Inferior parietal cortex (tissue), 1 donor: ENCODE measurements around the gene PARD3B.
A peak's percentile ranks its signal among the peaks of the same experiment; 100 is the strongest.

Experiments
- DNase-seq: peaks from one replicate; pipeline ENCODE4 v3.0.0-alpha.2; 2016; ENCODE audit errors: extremely low spot score

PARD3B gene

DNA sequence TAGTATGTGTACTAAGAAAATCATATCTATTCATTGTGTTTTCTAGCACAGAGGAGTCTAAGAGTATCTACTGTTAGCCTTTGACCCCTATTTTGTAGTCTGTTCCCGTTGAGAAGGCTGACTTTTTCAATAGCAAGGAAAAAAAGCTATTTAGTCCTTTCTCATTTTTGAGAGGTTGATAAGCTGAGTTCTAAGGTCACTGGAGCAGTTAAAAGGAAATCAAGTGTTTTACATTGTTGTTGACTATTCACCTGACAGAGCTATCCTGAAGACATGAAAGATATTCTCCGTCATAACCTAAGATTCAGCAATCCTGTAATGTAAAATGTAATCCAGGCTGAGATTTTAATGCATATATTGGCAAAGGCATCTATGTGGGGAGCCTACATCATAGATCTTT lies 856.7 kb downstream of the PARD3B start:
- no peak for DNase-seq

DNA sequence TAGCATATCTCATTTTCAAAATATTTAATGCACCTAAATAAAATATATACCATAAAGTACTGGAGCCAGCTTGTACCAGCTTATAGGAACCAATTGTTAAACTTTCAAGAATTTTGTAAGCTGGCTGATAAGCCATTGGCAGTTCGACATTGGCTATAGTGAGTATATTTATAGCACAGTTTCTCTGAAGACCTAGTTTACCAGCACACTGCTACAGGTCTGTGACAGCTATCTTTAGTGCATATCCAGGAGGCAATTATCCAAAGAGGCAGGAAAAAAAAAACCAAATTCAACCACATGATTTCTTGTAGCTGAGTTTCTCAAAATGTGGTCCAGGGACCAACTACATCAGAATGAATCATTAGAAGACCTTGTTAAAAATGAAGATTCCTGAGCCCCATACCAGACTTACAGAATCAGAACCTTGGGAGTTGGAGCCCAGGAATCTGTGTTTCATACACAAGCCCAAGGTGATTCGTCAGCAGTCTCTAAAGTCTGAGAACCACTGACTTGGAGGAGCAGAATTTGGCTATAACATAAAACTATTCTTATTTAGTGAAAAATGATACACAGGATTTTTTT lies 858.1 kb downstream of the PARD3B start:
- DNase-seq = no peak

DNA sequence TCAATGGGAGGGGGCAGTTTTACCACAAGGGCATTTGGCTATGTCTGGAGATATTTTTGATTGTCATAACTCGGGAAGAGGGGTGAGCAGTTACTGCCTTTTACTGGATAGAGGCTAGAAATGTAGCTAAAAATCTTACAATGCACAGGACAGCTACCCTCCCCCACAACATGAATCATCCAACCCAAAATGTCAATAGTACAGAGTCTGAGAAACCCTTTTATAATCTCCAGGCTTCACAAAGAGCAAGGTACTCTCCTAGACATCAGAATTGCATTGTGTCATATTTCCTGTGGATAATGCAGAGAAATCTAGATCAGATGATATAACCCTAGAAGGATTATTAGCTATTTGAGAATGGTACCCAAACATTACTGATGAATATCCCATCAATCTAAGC lies 859.9 kb downstream of the PARD3B start:
- no peak for DNase-seq

DNA sequence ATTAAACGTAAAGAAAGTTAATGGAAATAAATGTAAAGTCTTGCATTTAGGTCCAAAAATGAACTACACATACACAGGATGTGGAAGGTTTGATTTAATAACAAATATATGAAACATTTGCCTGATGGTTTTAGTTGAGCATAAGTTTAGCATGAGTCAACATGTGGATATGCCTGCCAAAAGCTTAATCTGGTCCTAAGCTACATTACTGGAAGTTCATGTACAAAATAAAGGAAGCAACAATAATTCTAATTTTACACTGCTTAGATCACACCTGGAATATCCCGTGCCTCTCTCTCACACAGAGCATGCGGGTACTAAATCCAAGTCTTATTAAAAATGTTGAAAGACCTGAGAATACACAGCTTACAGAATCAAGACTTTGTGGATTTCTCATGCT lies 860.5 kb downstream of the PARD3B start:
- DNase-seq = no peak

DNA sequence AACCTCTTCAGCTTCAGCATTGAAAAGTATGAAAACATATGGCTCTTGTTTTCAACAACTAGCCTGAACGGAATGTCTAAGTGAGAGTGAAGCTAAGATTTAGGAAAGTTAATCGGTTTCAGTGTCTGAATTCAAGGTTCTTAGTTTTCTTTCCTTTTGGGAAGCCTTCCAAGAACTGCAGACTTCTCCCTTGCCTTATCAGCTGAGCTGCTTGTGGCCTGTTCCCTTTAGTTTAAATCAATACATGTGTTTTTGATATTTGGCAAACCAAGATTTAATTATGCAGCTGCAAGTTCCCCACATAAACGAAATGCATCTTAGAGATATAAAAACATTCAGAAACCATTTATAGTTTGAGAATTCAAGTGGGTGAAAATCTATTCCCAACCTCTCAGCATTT lies 862.7 kb downstream of the PARD3B start:
- DNase-seq = peak; percentile 15

DNA sequence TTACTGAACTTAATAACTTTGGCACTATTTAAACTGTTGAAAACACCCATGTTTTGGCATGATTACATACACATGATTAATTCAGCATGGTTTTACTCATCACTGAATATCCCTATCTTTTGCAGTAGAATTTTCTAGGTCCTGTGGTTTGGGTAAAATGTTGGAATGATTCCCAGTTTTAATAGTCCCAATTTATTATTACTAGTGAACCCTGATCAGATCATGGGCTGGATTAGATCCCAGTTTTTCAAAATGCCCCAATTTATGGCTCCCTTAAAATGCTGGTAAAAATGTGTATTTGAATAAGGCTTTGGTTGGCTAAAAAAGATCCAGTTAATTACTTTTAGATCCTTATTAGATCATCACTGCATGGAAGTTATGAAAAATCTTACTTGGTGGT lies 863.4 kb downstream of the PARD3B start:
- DNase-seq = no peak

DNA sequence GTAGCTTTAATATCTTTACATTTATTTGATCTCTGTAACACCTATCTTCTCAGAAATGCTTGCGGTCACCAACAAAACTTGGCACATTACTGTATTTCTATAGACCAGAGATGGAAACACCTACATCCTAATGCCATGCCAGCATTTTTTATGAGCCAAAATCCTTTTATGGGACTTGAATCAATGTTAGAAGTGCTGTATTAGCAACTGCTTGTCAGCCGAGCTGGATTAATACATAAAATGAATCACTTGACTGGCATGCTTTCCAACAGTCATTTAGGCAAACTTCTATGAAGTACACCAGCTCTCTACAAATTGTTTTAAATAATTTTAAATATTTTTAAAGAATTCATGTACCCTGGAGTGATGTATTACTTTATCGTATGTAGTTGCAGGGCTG lies 864.1 kb downstream of the PARD3B start:
- no peak for DNase-seq

DNA sequence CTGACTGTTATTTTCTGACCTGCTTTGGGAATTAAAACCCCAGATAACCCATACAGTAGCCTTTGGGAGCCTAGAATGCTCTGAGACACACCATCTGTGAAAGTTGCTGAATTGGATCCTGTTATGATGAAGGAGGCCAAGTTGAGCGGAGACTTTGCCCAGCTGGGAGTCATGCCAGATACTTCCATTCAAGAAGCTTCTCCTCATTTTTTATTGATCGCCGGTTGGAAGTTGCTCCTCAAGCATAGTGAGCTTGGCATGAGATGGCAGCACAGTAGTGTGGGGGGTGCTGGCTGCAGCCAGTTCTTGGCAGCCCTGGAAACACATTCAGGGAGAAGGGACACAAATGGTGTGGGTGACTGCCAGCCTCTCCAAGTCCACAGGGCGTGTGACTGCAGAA lies 866.3 kb downstream of the PARD3B start:
- DNase-seq = peak; percentile 18

DNA sequence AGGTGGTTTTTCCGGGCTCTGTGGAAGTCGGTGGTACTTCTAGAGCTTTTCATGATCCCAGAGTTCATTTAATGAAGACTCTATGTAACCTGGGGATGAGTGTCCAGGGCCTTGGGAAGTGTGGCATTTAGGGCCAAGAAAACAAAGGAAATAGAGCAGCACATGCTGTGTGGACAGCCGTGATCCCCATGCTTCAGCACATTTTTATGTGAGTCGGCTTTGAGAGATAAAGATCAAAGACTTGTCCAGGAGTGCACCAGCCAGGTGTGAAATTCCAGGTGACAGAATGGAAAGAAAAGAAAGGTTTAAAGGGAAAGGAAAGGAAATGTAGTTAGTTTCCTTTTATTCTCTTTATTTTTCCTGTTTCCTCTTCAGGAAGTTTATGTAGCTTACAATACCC lies 879.1 kb downstream of the PARD3B start:
- DNase-seq = no peak

DNA sequence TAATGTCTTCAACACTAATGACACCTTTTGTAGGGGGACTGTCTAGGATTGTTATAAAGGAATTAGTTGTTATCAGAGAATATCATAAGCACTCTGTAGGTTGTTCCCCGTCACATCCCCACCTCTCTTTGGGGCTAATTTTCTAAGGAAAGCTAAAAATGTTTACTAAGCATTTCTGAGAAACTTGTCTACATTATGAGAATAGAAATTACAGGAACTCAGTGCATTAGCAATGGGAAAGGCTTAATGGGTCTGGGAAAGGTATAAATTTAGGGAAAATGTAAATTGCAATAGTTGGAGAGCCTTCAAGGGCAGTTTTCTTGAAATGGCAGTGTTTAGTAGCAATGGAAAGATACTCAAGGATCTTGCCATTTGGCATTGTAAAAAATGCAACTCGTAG lies 879.8 kb downstream of the PARD3B start:
- no peak for DNase-seq

DNA sequence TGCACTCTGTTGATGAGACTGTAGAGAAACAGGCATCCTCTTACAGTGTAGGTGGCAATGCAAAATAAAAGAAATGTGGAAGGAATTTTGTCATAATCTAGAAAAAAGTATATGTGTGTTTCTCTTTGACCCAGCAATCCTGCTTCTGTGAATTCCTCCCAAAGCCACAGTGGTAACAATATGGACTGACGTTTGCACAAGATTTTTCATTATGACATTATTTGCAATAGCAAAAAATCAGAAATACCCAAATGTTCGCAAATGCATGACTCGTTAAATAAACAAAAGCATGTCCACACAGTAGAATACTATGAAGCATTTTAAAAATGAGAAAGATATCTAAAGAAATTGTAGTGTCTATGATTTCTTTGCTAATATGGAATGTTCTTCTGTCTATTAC lies 881.8 kb downstream of the PARD3B start:
- no peak for DNase-seq

DNA sequence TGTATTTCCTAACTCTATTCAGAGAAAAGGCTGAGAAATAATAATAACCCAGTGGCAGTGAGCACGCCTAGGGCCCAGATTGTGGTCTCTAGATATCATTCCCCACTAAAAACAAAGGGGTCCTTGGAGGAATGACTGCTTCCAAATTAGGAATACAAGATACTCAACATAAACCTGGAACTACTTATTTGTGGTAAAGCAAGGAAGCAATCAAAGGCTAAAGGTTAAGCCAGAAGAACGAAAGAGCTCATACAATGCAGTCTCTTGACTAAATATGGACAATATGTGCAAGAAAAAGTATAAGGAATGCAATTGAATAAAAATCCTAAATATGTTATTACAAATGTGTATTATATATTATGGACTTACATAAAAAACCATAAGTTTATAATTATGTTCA lies 883.5 kb downstream of the PARD3B start:
- DNase-seq = no peak

DNA sequence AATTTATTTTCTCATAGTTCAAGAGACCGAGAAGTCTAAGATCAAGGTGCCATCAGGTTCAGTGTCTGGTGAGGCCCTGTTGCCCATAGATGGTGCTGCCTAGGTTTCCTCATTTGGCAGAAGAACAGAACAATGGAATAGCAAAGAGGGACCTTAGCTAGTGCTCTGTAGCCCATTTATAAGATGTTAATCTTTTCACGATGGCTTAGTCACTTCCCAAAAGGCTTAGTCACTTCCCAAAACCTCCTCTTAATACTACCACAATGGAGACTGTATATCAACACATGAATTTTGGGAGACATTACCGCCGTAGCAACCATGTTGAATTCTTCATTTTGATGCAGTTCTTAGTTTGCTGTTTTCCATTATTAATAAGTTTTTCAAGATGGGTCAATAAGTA lies 890.7 kb downstream of the PARD3B start:
- no peak for DNase-seq

DNA sequence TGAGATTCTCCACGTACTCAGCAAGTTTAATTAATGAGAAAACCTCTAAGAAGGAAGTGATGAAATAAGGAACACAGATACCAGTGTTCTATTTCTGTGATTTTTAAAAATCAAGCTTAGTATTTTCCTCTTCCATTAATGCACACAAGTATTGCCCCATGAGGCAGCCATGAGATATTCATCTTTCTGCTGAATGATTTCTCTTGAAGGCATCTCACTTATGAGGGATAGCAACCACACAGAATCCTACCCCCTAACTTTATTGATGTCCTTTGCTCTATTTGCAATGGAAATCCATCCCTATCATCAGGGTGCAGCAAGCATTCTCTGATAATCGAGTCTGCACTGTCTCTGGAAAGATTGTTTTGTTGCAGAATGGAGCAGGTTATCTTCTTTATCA lies 893.0 kb downstream of the PARD3B start:
- DNase-seq = no peak

DNA sequence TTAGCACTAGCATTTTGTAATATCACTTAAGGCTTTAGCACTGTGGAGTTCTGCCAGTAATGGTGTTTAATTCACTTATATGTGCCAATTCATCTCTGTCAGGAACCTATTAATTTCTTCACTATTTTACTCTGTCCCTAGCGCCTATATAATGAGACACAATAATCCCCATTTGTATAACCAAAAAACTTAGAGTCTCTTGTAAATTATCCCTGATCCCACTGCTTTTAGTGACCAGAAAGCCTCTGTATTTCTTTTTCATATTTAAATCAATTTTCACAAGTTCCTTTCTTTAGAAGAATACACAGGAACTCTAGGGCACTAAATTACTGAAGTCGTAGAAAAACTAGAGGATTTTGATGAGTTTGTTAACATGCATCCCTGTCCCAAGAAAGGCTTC lies 894.3 kb downstream of the PARD3B start:
- no peak for DNase-seq

DNA sequence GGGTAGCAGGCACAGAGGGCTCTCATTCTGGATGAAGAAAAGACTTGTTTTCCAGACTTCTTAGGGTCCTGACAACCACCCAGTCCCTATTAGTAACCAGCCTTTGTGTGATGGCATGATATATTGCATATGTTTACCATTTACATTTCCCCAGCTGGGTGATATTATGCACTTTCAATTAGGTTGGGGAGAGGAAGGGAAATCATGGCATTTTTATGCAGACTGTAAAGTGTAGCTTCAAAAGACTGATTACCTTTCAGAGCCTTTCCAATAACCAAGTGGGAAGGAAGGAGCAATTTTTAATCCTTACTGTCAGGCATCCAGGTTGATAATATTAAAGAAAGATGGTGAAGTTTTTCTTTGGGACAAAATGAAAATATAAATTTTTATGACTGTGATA lies 896.2 kb downstream of the PARD3B start:
- no peak for DNase-seq

DNA sequence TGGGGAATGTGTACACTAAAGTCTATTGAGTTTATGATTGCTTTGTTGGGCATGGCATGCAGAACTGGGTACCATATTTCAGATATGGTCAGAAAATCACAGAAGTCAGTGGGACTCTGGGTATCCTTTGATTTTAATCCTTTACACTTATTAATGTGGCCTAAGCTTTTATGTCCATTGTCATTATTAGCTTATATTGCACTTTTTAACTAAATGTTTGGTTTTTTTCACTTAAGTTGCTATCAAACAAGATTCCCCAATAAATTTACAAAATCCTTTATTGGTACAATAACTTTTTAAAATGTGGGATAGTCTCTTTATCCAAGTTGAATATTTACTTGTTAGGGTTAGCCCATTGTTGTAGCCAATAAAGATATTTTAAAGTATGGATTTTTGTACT lies 902.9 kb downstream of the PARD3B start:
- no peak for DNase-seq

DNA sequence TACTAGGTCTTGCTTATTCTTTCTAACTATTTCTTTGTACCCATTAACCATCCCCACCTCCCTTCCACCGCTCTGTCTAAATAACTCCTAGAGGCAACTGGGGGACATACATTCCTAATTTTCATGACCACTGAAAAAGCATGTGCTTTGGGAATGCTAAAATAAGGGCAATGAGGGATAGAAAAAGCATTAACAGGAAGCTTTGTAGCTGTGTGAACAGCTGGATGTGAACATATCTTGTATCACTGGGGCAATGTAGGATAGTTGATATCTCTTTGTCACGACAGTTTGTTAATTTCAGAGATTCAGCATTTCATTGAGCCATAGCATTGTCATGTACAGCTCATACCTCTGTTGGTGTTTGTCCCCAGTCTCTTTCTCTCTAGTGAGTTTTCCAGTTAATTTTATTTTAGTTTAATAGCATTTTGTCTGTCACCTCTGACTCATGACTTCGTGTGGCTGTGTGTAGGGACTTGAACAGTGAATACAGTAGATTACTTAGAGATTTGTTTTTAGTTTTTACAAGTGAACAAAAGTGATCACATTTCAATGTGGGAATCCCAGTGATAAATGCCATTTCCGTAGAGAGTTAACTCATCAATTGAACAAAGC lies 906.7 kb downstream of the PARD3B start:
- no peak for DNase-seq

DNA sequence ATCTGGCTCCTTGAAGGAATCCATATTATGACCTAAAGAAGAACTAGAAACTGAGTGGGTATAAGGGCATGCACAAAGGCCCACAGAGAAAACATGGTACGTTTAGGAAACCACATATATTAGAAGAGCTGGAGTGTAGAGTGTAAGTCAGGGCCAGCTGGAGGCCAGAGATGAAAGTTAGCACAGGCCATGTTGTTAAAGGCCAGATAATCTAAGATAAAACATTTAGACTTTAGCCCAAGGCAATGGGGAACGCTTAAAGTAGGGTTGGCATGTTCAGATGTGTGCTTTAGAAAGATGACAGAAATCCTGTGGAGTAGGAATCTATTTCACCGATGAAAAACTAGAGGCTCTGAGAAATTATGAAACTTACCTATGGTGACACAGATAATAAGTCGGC lies 907.9 kb downstream of the PARD3B start:
- no peak for DNase-seq

DNA sequence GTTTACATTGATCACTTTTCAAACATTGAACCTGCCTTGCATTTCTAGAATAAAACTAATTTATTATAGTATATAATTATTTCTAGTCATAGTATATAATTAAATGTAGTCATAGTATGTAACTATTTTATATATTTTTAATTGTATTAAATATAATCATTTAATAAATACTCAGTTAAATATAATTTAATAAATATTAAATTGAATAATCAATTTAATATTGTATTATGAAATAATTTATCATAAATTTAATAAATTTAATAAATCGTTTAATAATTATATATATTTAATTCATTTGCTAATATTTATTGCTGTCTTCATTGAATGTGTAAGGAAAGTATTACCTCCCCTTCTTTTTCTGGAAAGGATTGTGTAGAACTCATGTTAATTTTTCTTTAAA lies 911.4 kb downstream of the PARD3B start:
- no peak for DNase-seq

DNA sequence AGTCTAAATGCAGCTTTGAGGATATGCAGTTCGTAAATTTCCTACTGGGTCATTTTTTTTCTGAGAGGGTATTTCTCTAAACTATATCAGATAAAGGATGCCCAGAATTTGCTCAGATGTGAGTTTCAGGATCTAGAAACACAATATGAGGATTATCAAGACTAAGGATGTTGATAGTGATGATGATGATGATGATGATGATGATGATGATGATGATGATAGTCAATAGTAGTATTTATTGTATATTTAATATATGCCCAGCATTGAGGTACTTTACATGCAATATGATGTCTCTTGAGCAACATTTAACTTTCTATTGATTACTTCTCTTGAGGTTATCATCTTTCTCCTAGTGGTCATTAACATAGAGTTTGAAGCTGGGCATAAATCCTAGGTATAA lies 914.9 kb downstream of the PARD3B start:
- no peak for DNase-seq

DNA sequence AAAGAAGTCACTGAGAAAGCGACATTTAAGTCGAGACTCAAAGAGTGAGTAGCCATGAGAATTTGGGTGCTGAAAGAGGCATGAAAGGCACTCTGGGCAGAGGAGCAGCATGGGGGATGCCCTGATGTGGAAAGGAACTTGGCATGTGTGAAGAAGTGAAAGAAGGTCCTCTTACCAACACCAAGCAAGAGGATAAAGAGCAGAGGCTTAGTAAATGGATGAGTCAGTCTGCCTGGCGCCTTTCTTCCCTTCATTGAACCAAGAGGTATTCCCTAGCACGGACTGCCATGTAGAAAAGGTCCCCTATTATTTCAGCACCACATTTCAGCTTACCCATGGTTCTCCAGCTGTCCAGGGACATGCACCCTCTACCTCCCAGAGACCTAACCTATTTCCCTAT lies 915.9 kb downstream of the PARD3B start:
- no peak for DNase-seq

DNA sequence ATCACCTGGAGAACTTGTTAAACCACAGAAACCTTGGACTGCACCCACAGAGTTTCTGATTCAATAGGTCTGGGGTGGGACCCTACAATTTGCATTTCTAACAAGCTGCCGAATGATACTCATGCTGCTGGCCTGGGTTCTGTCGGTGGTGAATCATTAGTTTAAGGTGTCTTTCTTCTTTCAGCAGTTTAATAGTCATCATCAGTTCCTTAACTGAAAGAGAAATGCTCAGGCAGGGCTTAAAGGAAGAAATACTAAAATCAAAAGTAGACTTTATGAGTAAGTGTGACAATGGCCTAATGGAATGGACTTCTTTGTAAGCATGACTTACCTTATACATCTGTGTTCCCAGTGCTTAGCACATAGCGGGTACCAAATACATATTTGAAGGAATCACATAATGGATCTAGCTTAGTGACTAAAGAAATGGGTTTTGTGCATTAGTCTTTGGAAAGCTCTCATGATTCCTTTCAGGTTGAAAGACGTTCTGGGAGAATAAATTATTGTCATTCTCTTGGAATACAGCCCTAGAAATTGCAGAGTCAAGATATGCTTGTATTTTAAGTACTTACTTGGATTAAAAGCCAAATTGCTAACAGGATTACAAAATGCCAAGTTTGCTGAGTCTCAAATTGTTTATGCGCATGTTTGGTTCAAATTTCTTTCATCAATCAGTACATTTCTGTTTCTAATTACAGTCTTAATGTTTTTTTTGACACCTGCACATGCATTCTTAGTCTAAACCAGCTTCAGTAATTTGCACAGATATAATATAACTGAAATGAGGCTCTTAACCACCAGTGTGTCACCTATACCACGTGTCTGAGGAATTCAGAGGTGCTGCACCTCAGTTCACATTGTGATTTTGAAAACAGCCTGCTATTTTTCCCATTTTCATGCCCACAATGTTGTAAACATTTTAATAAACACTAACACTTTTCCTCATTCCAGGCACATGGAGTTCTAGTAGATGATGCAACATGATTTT lies 916.7 kb downstream of the PARD3B start:
- DNase-seq = no peak
